NCI-H1105 (cell line): ENCODE results near the gene TSFM.

ENCODE experiments used
- DNase-seq: peaks from one replicate; lab custom pipeline; 2025; lab: John Stamatoyannopoulos, UW

Gene TSFM

GRCh38 chr12:57834086-57834876, 51.7 kb downstream of the TSFM start:
- DNase-seq, result no peak

- no peak for DNase-seq
These were observed 53.0 kb downstream of the TSFM start for GRCh38 chr12:57835366-57836288.

GRCh38 chr12:57836442-57837375, 54.1 kb downstream of the TSFM start:
- DNase-seq, result peak; percentile 27

GRCh38 chr12:57837864-57838562, 55.4 kb downstream of the TSFM start:
- no peak for DNase-seq

- no peak for DNase-seq
These were observed 56.2 kb downstream of the TSFM start for GRCh38 chr12:57838594-57839302.

- DNase-seq, result peak; percentile 71
These were observed 57.4 kb downstream of the TSFM start for GRCh38 chr12:57839996-57840395.

- peak; percentile 58 for DNase-seq
These were observed 58.1 kb downstream of the TSFM start for GRCh38 chr12:57840726-57841125.

- no peak for DNase-seq
These were observed 58.9 kb downstream of the TSFM start for GRCh38 chr12:57841445-57841844.

- DNase-seq, result no peak
These were observed 60.0 kb downstream of the TSFM start for GRCh38 chr12:57842342-57843294.

GRCh38 chr12:57844709-57845477, 62.3 kb downstream of the TSFM start:
- DNase-seq, result no peak

GRCh38 chr12:57845478-57846284, 63.1 kb downstream of the TSFM start:
- no peak for DNase-seq

- no peak for DNase-seq
These were observed 63.6 kb downstream of the TSFM start for GRCh38 chr12:57846285-57846576.

- peak; percentile 91 for DNase-seq
These were observed 64.2 kb downstream of the TSFM start, which contains the start of gene CTDSP2 for GRCh38 chr12:57846577-57847319. CTDSP2 (minus strand) TSS chr12:57846729; CDS start chr12:57846435, 294 bp downstream.
